HepG2 (cell line): ENCODE measurements around the gene ARL3. TPM values are rescaled to one million over a fixed set of nuclear protein-coding genes. Genes with fewer than 3 reads are reported as not detected.

ENCODE experiments used
- HIVEP1 ChIP-seq: sonication (generic); formaldehyde crosslinking; IDR thresholded peaks from 2 replicates; pipeline ENCODE4 v1.4.0; 2020; ENCODE audit warnings: mild to moderate bottlenecking, missing genetic modification reagents
- HMG20B ChIP-seq: conservative IDR thresholded peaks from 2 replicates; pipeline ENCODE4 v1.6.1; 2016; ENCODE audit warnings: missing genetic modification reagents, missing compliant biosample characterization
- HNRNPL ChIP-seq: fragments of 200-400 bp; formaldehyde crosslinking; IDR thresholded peaks from 2 replicates; pipeline ENCODE4 v1.6.1; 2017; ENCODE audit warnings: mild to moderate bottlenecking, low read depth, low read length
- MAFF ChIP-seq: IDR thresholded peaks from 2 replicates; pipeline ENCODE4 v1.6.1; 2011; ENCODE audit warnings: low read depth, low read length, improper control_type of control experiment
- NFE2 ChIP-seq: sonication (generic); formaldehyde crosslinking; IDR thresholded peaks from 2 replicates; pipeline ENCODE4 v1.4.0; 2020; ENCODE audit warnings: missing genetic modification reagents
- NFE2L1 ChIP-seq: sonication (generic); formaldehyde crosslinking; IDR thresholded peaks from 2 replicates; pipeline ENCODE4 v1.4.0; 2020; ENCODE audit warnings: missing genetic modification reagents, mild to moderate bottlenecking, borderline replicate concordance
- NKX3-1 ChIP-seq: sonication (generic); formaldehyde crosslinking; IDR thresholded peaks from 2 replicates; pipeline ENCODE4 v1.5.0; 2020; ENCODE audit warnings: missing genetic modification reagents
- NR1H2 ChIP-seq: sonication (generic); formaldehyde crosslinking; IDR thresholded peaks from 2 replicates; pipeline ENCODE4 v1.8.1; 2022; ENCODE audit warnings: low read depth, missing genetic modification reagents, borderline replicate concordance
- PAF1 ChIP-seq: IDR thresholded peaks from 2 replicates; pipeline ENCODE4 v1.6.1; 2016; ENCODE audit warnings: missing genetic modification reagents, missing compliant biosample characterization
- PCBP1 ChIP-seq: fragments of 200-400 bp; formaldehyde crosslinking; IDR thresholded peaks from 2 replicates; pipeline ENCODE4 v1.6.1; 2017; ENCODE audit warnings: mild to moderate bottlenecking, low read depth, low read length, borderline replicate concordance
- POGZ ChIP-seq: sonication (generic); formaldehyde crosslinking; IDR thresholded peaks from 2 replicates; pipeline ENCODE4 v1.4.0; 2020; ENCODE audit warnings: mild to moderate bottlenecking, missing genetic modification reagents
- PRPF4 ChIP-seq: fragments of 200-400 bp; formaldehyde crosslinking; IDR thresholded peaks from 2 replicates; pipeline ENCODE4 v1.6.1; 2016; ENCODE audit warnings: low read length, low read depth; ENCODE audit not compliant: poor library complexity, severe bottlenecking
- RAD21 ChIP-seq: fragments of 450-650 bp; formaldehyde crosslinking; IDR thresholded peaks from 2 replicates; pipeline ENCODE4 v1.5.0; 2020; ENCODE audit warnings: mild to moderate bottlenecking
- RCOR2 ChIP-seq: IDR thresholded peaks from 2 replicates; pipeline ENCODE4 v1.6.1; 2016; ENCODE audit warnings: missing biosample characterization, missing genetic modification reagents
- SNRNP70 ChIP-seq: fragments of 200-400 bp; formaldehyde crosslinking; IDR thresholded peaks from 2 replicates; pipeline ENCODE4 v1.6.1; 2017; ENCODE audit warnings: mild to moderate bottlenecking, low read depth, low read length, moderate library complexity
- SP140L ChIP-seq: sonication (generic); formaldehyde crosslinking; IDR thresholded peaks from 2 replicates; pipeline ENCODE4 v1.4.0; 2020; ENCODE audit warnings: missing genetic modification reagents, borderline replicate concordance
- TBP ChIP-seq: sonication (generic); formaldehyde crosslinking; IDR thresholded peaks from 2 replicates; pipeline ENCODE4 v1.5.0; 2020; ENCODE audit warnings: missing genetic modification reagents
- TFDP1 ChIP-seq: IDR thresholded peaks from 2 replicates; pipeline ENCODE4 v1.6.1; 2016; ENCODE audit warnings: missing compliant biosample characterization, missing genetic modification reagents, borderline replicate concordance
- U2AF2 ChIP-seq: fragments of 200-400 bp; formaldehyde crosslinking; IDR thresholded peaks from 2 replicates; pipeline ENCODE4 v1.6.1; 2017; ENCODE audit warnings: low read depth, mild to moderate bottlenecking, low read length
- ZC3H13 ChIP-seq: sonication (generic); formaldehyde crosslinking; IDR thresholded peaks from 2 replicates; pipeline ENCODE4 v1.8.1; 2023; ENCODE audit warnings: mild to moderate bottlenecking, missing genetic modification reagents, moderate library complexity
- ZMYM2 ChIP-seq: sonication (generic); formaldehyde crosslinking; IDR thresholded peaks from 2 replicates; pipeline ENCODE4 v1.8.0; 2022; ENCODE audit warnings: mild to moderate bottlenecking, missing genetic modification reagents
- ZNF136 ChIP-seq: sonication (generic); formaldehyde crosslinking; IDR thresholded peaks from 2 replicates; pipeline ENCODE4 v1.8.1; 2022; ENCODE audit warnings: low read depth, mild to moderate bottlenecking, moderate library complexity, missing genetic modification reagents
- ZNF138 ChIP-seq: sonication (generic); formaldehyde crosslinking; IDR thresholded peaks from 2 replicates; pipeline ENCODE4 v1.5.0; 2020; ENCODE audit warnings: mild to moderate bottlenecking, low read depth, missing genetic modification reagents
- ZNF17 ChIP-seq: sonication (generic); formaldehyde crosslinking; IDR thresholded peaks from 2 replicates; pipeline ENCODE4 v1.5.0; 2020; ENCODE audit warnings: mild to moderate bottlenecking, missing genetic modification reagents
- ZNF230 ChIP-seq: sonication (generic); formaldehyde crosslinking; IDR thresholded peaks from 2 replicates; pipeline ENCODE4 v1.4.0; 2020; ENCODE audit warnings: mild to moderate bottlenecking, missing genetic modification reagents
- ZNF235 ChIP-seq: sonication (generic); formaldehyde crosslinking; IDR thresholded peaks from 2 replicates; pipeline ENCODE4 v1.8.1; 2023; ENCODE audit warnings: mild to moderate bottlenecking, missing genetic modification reagents, borderline replicate concordance
- ZNF431 ChIP-seq: sonication (generic); formaldehyde crosslinking; IDR thresholded peaks from 2 replicates; pipeline ENCODE4 v1.9.0; 2022; ENCODE audit warnings: missing genetic modification reagents, low read depth, mild to moderate bottlenecking, borderline replicate concordance
- ZNF513 ChIP-seq: sonication (generic); formaldehyde crosslinking; conservative IDR thresholded peaks from 2 replicates; pipeline ENCODE4 v1.5.0; 2020; ENCODE audit warnings: missing genetic modification reagents
- ZNF572 ChIP-seq: sonication (generic); formaldehyde crosslinking; IDR thresholded peaks from 2 replicates; pipeline ENCODE4 v1.5.1; 2020; ENCODE audit warnings: mild to moderate bottlenecking, missing genetic modification reagents
- ZNF75D ChIP-seq: sonication (generic); formaldehyde crosslinking; IDR thresholded peaks from 2 replicates; pipeline ENCODE4 v1.8.1; 2023; ENCODE audit warnings: missing genetic modification reagents, mild to moderate bottlenecking, borderline replicate concordance
- ZNF773 ChIP-seq: sonication (generic); formaldehyde crosslinking; IDR thresholded peaks from 2 replicates; pipeline ENCODE4 v1.4.0; 2020; ENCODE audit warnings: missing genetic modification reagents, borderline replicate concordance
- ZNF792 ChIP-seq: IDR thresholded peaks from 2 replicates; pipeline ENCODE4 v1.6.1; 2016
- polyA plus RNA-seq, 8 experiments: library from polyadenylated mRNA; depleted of rRNA in 3 of 8; stranded (reverse) in 7 of 8; unstranded in 1 of 8; fragments of >200 nt; fragmentation: Illumina TruSeq in 4 of 8; extraction: Trizol in 4 of 8; gene quantifications; 2 replicates each; pipeline versions ENCODE4 v1.2.1 to v1.2.3, GENCODE V29; 2011 to 2016; ENCODE audit warnings: low read depth in 4 of 8, missing spikeins in 1 of 8, mixed read lengths in 1 of 8; ENCODE audit not compliant: insufficient read depth in 1 of 8
- total RNA-seq, 5 experiments: library from RNA; depleted of rRNA; stranded (reverse); fragments of >200 nt; fragmentation: Illumina TruSeq; extraction: Trizol; gene quantifications; 2 replicates each; pipeline ENCODE4 v1.2.3, GENCODE V29; 2016; ENCODE audit warnings: low read depth in 1 of 5
- TF ChIP-seq, protein P1 (sequence below): IDR thresholded peaks from 2 replicates; pipeline ENCODE4 v1.6.1; 2016; ENCODE audit warnings: missing genetic modification reagents, missing compliant biosample characterization

The ARL3 gene
- total and polyA plus RNA-seq, 2 of the 13 experiments (the other 11 are each of a cell fraction or from before 2014, with no cell fraction given) = 5.2 to 6.6 TPM

DNA sequence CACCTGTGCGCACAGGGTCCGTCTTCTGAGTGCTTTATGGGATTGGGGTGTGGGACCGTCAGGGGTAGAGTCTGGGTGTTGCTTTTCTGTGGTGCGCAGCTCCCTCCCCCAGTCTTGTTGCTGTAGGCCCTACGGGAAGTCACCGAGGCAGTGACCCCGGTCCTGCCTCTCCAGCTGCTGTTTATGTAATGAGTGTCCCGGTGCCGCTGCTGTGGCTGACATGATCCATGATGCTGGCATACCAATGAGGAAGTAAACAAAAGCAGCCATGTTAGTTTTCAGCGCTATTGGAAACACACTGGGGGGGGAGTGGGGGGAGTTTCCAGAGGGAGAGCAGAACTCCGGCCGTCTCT is 68.8 kb downstream of the ARL3 start (continued):
- TF ChIP-seq POGZ (CRISPR knock-in tag) (no peak), ZMYM2 (CRISPR knock-in tag) (no peak), SNRNP70 (no peak), ZNF230 (CRISPR knock-in tag) (no peak), MAFF (no peak), ZNF792 (CRISPR knock-in tag) (no peak), ZNF235 (no peak), U2AF2 (no peak), PCBP1 (no peak), ZNF136 (CRISPR knock-in tag) (no peak), SP140L (no peak), ZNF431 (no peak), HNRNPL (no peak), RAD21 (CRISPR knock-in tag) (no peak), HIVEP1 (no peak), ZNF773 (CRISPR knock-in tag) (no peak), ZNF513 (no peak), PRPF4 (no peak), ZNF138 (CRISPR knock-in tag) (no peak), ZNF572 (CRISPR knock-in tag) (no peak), ZC3H13 (CRISPR knock-in tag) (no peak), NKX3-1 (CRISPR knock-in tag) (no peak), NFE2 (CRISPR knock-in tag) (no peak), RCOR2 (CRISPR knock-in tag) (no peak), ZNF17 (CRISPR knock-in tag) (no peak), NFE2L1 (CRISPR knock-in tag) (0 out of 2 replicates have a peak, but pooled peaks have one; percentile 1), TFDP1 (CRISPR knock-in tag) (no peak), HMG20B (CRISPR knock-in tag) (no peak), ZNF75D (no peak), TBP (no peak), NR1H2 (CRISPR knock-in tag) (no peak), PAF1 (no peak)
- TF ChIP-seq, protein P1, sequence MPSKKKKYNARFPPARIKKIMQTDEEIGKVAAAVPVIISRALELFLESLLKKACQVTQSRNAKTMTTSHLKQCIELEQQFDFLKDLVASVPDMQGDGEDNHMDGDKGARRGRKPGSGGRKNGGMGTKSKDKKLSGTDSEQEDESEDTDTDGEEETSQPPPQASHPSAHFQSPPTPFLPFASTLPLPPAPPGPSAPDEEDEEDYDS (CRISPR knock-in tag) = peak; percentile 42; the same call in 1 of the 2 replicates
